ENCODE measurements around the gene PHLPP1. TPM values are rescaled to one million over a fixed set of nuclear protein-coding genes. Genes with fewer than 3 reads are reported as not detected.

The PHLPP1 gene
- total and polyA plus RNA-seq, 2 of the 13 experiments (the other 11 are each of a cell fraction or from before 2014, with no cell fraction given) = 9.8 to 18.5 TPM

GRCh38 chr18:63000839-63001238 lies 285.5 kb downstream of the PHLPP1 start:
- CTCF ChIA-PET (ENCODE audit: low intra/inter-chr PET ratio, low total read pairs) = no interaction called here
- BruUV-seq (replicated peaks) = no TSS peak
- no peak overlapping the region for H3K4me2 ChIP-seq (ENCODE audit: low read depth, low read length)

More at GRCh38 chr18:63000839-63001238, 285.5 kb downstream of the PHLPP1 start:
- Histone ChIP-seq H4K20me1 (ENCODE audit: insufficient read depth, low read length) (no peaks in the 10 kb centered on the region), H3K9ac (ENCODE audit: insufficient read depth, low read depth, low read length) (no peak overlapping the region), H3K27ac (ENCODE audit: extremely low read length, insufficient read depth, low read length) (no peak overlapping the region), H3K79me2 (ENCODE audit: insufficient read depth, low read length) (no peaks in the 10 kb centered on the region), H3K4me1 (ENCODE audit: insufficient read depth, low read length) (0 out of 2 replicates have a peak, but pooled peaks cover 6% of the 10 kb centered on the region), H3K4me3 (replicated peaks in 1 of 3; ENCODE audit: insufficient read depth in 1 of 3, low read depth in 2 of 3, low read length in 3 of 3) (no peak overlapping the region), H3K27me3 (ENCODE audit: control insufficient read depth in 1 of 2, insufficient read depth in 2 of 2, low read length in 2 of 2) (peaks cover 4 to 23% of the 10 kb centered on the region in 2 experiments; a peak in 3 of 5 replicates), H2AFZ (ENCODE audit: low read length) (no peak overlapping the region), H3K36me3 (replicated peaks in 1 of 2; ENCODE audit: control insufficient read depth in 1 of 2, insufficient read depth in 2 of 2, low read length in 2 of 2) (no peaks in the 10 kb centered on the region), H3K9me3 (ENCODE audit: low read length) (no peaks in the 10 kb centered on the region)
- no peak for ATAC-seq
- no peak for FAIRE-seq
- POLR2A ChIA-PET = no interaction called here
- in situ Hi-C loops (cut with HindIII; ENCODE audit: extremely low pct_ligation_motif_present, low pct_unique_long_range_greater_than_20kb) (loop anchor here (10.0 to 25.0 kb wide), 2 partner anchors 434 to 836 kb away; no protein-coding TSS in a partner anchor), intact Hi-C loops (cut with micrococcal nuclease; ENCODE audit: unreplicated experiment) (no loop called here)
- no peak for DNase-seq (ENCODE audit: low spot score)
- 42% methylated on average over 2 of the region's 8 CpGs for WGBS (ENCODE audit: low lambda C conversion rate)
- TF ChIP-seq POLR2A (IDR thresholded peaks at IDR 0.05; ENCODE audit: insufficient read depth in 1 of 2, low read depth in 2 of 2, low read length in 2 of 2) (no peak), AGO1 (IDR thresholded peaks at IDR 0.05; ENCODE audit: low read depth, low read length, poor library complexity, severe bottlenecking) (no peak), MED13 (CRISPR knock-in tag; IDR thresholded peaks at IDR 0.05) (no peak), ZNF3 (CRISPR knock-in tag; IDR thresholded peaks at IDR 0.05) (no peak), ELF4 (CRISPR knock-in tag; IDR thresholded peaks at IDR 0.05; ENCODE audit: borderline replicate concordance) (no peak), ZNF225 (CRISPR knock-in tag; IDR thresholded peaks at IDR 0.05) (no peak), PAXIP1 (CRISPR knock-in tag; conservative IDR thresholded peaks at IDR 0.05) (no peak), E2F1 (CRISPR knock-in tag; IDR thresholded peaks at IDR 0.05) (no peak), CREBL2 (CRISPR knock-in tag; IDR thresholded peaks at IDR 0.05; ENCODE audit: borderline replicate concordance) (no peak)
